HG02943 (cell line): ENCODE measurements around the gene NKX6-2.
"Not testable (repeated sequence)": the region's sequence is repeated elsewhere in the genome, so short reads cannot be mapped to it uniquely, and the experiment has no call there.

Experiments used
- ATAC-seq: cut with Tn5 transposase; IDR thresholded peaks from one replicate; pipeline ENCODE4 v1.9.1; 2021; ENCODE audit warnings: mild to moderate bottlenecking, low read depth, moderate library complexity; ENCODE audit not compliant: unreplicated experiment

Gene NKX6-2

GRCh38 chr10:132743196-132743924 lies 42.6 kb downstream of the NKX6-2 start:
- not testable (repeated sequence) for ATAC-seq

- no peak for ATAC-seq
These were observed 43.1 kb downstream of the NKX6-2 start for GRCh38 chr10:132742837-132743194.

GRCh38 chr10:132742167-132742836 lies 43.6 kb downstream of the NKX6-2 start:
- ATAC-seq, result no peak

GRCh38 chr10:132740588-132740987 lies 45.4 kb downstream of the NKX6-2 start:
- ATAC-seq, result no peak

GRCh38 chr10:132739225-132739613 lies 46.7 kb downstream of the NKX6-2 start:
- no peak for ATAC-seq

- no peak for ATAC-seq
These were observed 47.3 kb downstream of the NKX6-2 start for GRCh38 chr10:132738454-132739224.

- no peak for ATAC-seq
These were observed 48.4 kb downstream of the NKX6-2 start for GRCh38 chr10:132737390-132738048.

- no peak for ATAC-seq
These were observed 50.0 kb downstream of the NKX6-2 start for GRCh38 chr10:132735923-132736391.

- no peak for ATAC-seq
These were observed 50.6 kb downstream of the NKX6-2 start for GRCh38 chr10:132735341-132735775.

- ATAC-seq, result no peak
These were observed 52.0 kb downstream of the NKX6-2 start for GRCh38 chr10:132733926-132734325.
